ENCODE results near the gene PARVB. TPM values are rescaled to one million over a fixed set of nuclear protein-coding genes. Genes with fewer than 3 reads are reported as not detected.

PARVB gene
- total and polyA plus RNA-seq, 2 experiments from 2014 or later = 10.2 to 11.2 TPM

GRCh38 chr22:44191036-44191454 lies 166.9 kb downstream of the PARVB start:
- Histone ChIP-seq H4K20me1 (ENCODE audit: insufficient read depth, poor library complexity, severe bottlenecking) (no peaks in the 10 kb centered on the region), H3K27ac (no peak overlapping the region), H3K36me3 (replicated peaks; ENCODE audit: insufficient read depth, low read depth) (no peaks in the 10 kb centered on the region), H3K4me1 (ENCODE audit: insufficient read depth) (no peaks in the 10 kb centered on the region), H3K79me2 (no peaks in the 10 kb centered on the region), H3K9me2 (replicated peaks; ENCODE audit: insufficient read depth) (no peaks in the 10 kb centered on the region), H3K27me3 (no peaks in the 10 kb centered on the region), H3K4me3 (no peak overlapping the region), H3K4me2 (no peak overlapping the region), H2AFZ (no peak overlapping the region), H3K9me3 (ENCODE audit: low read depth) (no peaks in the 10 kb centered on the region)
- 75% methylated on average over 9 of the region's 9 CpGs for WGBS (ENCODE audit: low lambda C conversion rate, missing lambda C conversion rate)
- TF ChIP-seq CTCF (IDR thresholded peaks at IDR 0.05; ENCODE audit: poor library complexity) = no peak
- TF ChIP-seq EZH2phosphoT487 (IDR thresholded peaks at IDR 0.05; ENCODE audit: low read depth, severe bottlenecking, unreplicated experiment) = no peak
- no peak for TF ChIP-seq EZH2 (IDR thresholded peaks at IDR 0.05; ENCODE audit: borderline replicate concordance)
- no peak for DNase-seq (ENCODE audit: low spot score)

GRCh38 chr22:44192098-44192815 lies 168.2 kb downstream of the PARVB start:
- no peaks in the 10 kb centered on the region for H3K9me3 ChIP-seq (ENCODE audit: low read depth)
- H3K79me2 ChIP-seq = no peaks in the 10 kb centered on the region
- no peak overlapping the region for H3K27ac ChIP-seq
- DNase-seq (ENCODE audit: low spot score) = no peak
- no peak overlapping the region for H3K4me3 ChIP-seq
- H4K20me1 ChIP-seq (ENCODE audit: insufficient read depth, poor library complexity, severe bottlenecking) = no peaks in the 10 kb centered on the region
- no peaks in the 10 kb centered on the region for H3K36me3 ChIP-seq (replicated peaks; ENCODE audit: insufficient read depth, low read depth)
- H3K4me2 ChIP-seq = no peak overlapping the region
- H3K9me2 ChIP-seq (replicated peaks; ENCODE audit: insufficient read depth) = no peaks in the 10 kb centered on the region
- no peaks in the 10 kb centered on the region for H3K4me1 ChIP-seq (ENCODE audit: insufficient read depth)
- no peaks in the 10 kb centered on the region for H3K27me3 ChIP-seq
- no peak overlapping the region for H2AFZ ChIP-seq
- no peak for TF ChIP-seq EZH2 (IDR thresholded peaks at IDR 0.05; ENCODE audit: borderline replicate concordance)
- no peak for TF ChIP-seq EZH2phosphoT487 (IDR thresholded peaks at IDR 0.05; ENCODE audit: low read depth, severe bottlenecking, unreplicated experiment)
- no peak for TF ChIP-seq CTCF (IDR thresholded peaks at IDR 0.05; ENCODE audit: poor library complexity)
- 92% methylated on average over 8 of the region's 8 CpGs for WGBS (ENCODE audit: low lambda C conversion rate, missing lambda C conversion rate)

GRCh38 chr22:44192816-44193534 lies 168.9 kb downstream of the PARVB start:
- no peaks in the 10 kb centered on the region for H3K79me2 ChIP-seq
- no peaks in the 10 kb centered on the region for H3K36me3 ChIP-seq (replicated peaks; ENCODE audit: insufficient read depth, low read depth)
- TF ChIP-seq EZH2 (IDR thresholded peaks at IDR 0.05; ENCODE audit: borderline replicate concordance) (no peak), CTCF (IDR thresholded peaks at IDR 0.05; ENCODE audit: poor library complexity) (no peak), EZH2phosphoT487 (IDR thresholded peaks at IDR 0.05; ENCODE audit: low read depth, severe bottlenecking, unreplicated experiment) (no peak)
- WGBS (ENCODE audit: low lambda C conversion rate, missing lambda C conversion rate) = 76% methylated on average over 11 of the region's 11 CpGs
- H3K9me3 ChIP-seq (ENCODE audit: low read depth) = no peaks in the 10 kb centered on the region
- H3K27me3 ChIP-seq = no peaks in the 10 kb centered on the region
- H3K27ac ChIP-seq = no peak overlapping the region
- no peaks in the 10 kb centered on the region for H3K4me1 ChIP-seq (ENCODE audit: insufficient read depth)
- H3K4me2 ChIP-seq = no peak overlapping the region
- no peaks in the 10 kb centered on the region for H4K20me1 ChIP-seq (ENCODE audit: insufficient read depth, poor library complexity, severe bottlenecking)
- no peak overlapping the region for H3K4me3 ChIP-seq
- H2AFZ ChIP-seq = no peak overlapping the region
- H3K9me2 ChIP-seq (replicated peaks; ENCODE audit: insufficient read depth) = no peaks in the 10 kb centered on the region
- DNase-seq (ENCODE audit: low spot score) = no peak
